Fibroblast of lung (primary cell): ENCODE data around the gene ANO10. TPM values are rescaled to one million over a fixed set of nuclear protein-coding genes. Genes with fewer than 3 reads are reported as not detected.

Source experiments
- DNase-seq, 2 donors: peaks; one replicate each; pipeline versions ENCODE4 v3.0.0 to v3.0.0-alpha.2; 2010; ENCODE audit warnings: low read depth in 2 of 2
- H2AFZ ChIP-seq: 2 replicates; pipeline ENCODE4 v1.5.1; 2012; ENCODE audit warnings: low read length, control low read depth, inconsistent platforms
- H3K27ac ChIP-seq: 2 replicates; pipeline ENCODE4 v1.5.1; 2011; ENCODE audit warnings: low read length, control low read depth; ENCODE audit not compliant: insufficient read depth
- H3K27me3 ChIP-seq: 2 replicates; pipeline ENCODE4 v1.5.1; 2011; ENCODE audit warnings: mild to moderate bottlenecking, low read length; ENCODE audit not compliant: control insufficient read depth, insufficient read depth
- H3K36me3 ChIP-seq: 2 replicates; pipeline ENCODE4 v1.5.1; 2011; ENCODE audit warnings: low read length; ENCODE audit not compliant: control insufficient read depth, insufficient read depth
- H3K4me1 ChIP-seq: 2 replicates; pipeline ENCODE4 v1.5.1; 2011; ENCODE audit warnings: low read length; ENCODE audit not compliant: control insufficient read depth, insufficient read depth; ENCODE audit errors: extremely low read depth
- H3K4me2 ChIP-seq: 2 replicates; pipeline ENCODE4 v1.5.1; 2011; ENCODE audit warnings: low read length, control low read depth; ENCODE audit not compliant: insufficient read depth; ENCODE audit errors: extremely low read depth
- H3K4me3 ChIP-seq, 4 experiments: fragments of 200-600 bp in 1 of 4; sonication (generic) in 1 of 4; replicated peaks in 1 of 4; 2 replicates each; pipeline ENCODE4 v1.5.1; 2011 to 2016; ENCODE audit warnings: low read length in 4 of 4, low read depth in 3 of 4, mild to moderate bottlenecking in 3 of 4, control low read depth in 2 of 4, inconsistent platforms in 1 of 4, mixed read lengths in 1 of 4; ENCODE audit not compliant: insufficient read depth in 1 of 4; ENCODE audit errors: control extremely low read depth in 1 of 4
- H3K79me2 ChIP-seq: 2 replicates; pipeline ENCODE4 v1.5.1; 2012; ENCODE audit warnings: mild to moderate bottlenecking, low read length, inconsistent platforms; ENCODE audit not compliant: control insufficient read depth, insufficient read depth
- H3K9ac ChIP-seq: 2 replicates; pipeline ENCODE4 v1.5.1; 2011; ENCODE audit warnings: mild to moderate bottlenecking, low read length, control low read depth; ENCODE audit not compliant: insufficient read depth
- H3K9me3 ChIP-seq: 2 replicates; pipeline ENCODE4 v1.5.1; 2012; ENCODE audit warnings: low read depth, low read length; ENCODE audit not compliant: control insufficient read depth, insufficient read depth
- H4K20me1 ChIP-seq: 2 replicates; pipeline ENCODE4 v1.5.1; 2011; ENCODE audit warnings: low read length; ENCODE audit not compliant: control insufficient read depth, insufficient read depth; ENCODE audit errors: extremely low read depth
- EZH2 ChIP-seq: IDR thresholded peaks from 2 replicates; pipeline ENCODE4 v1.5.1; 2012; ENCODE audit warnings: low read length, control low read depth, mild to moderate bottlenecking; ENCODE audit errors: missing control alignments
- polyA plus RNA-seq, 2 donors: library from polyadenylated mRNA; depleted of rRNA in 1 of 2; stranded (reverse) in 1 of 2; unstranded in 1 of 2; fragments of >200 nt; gene quantifications; 2 replicates each; pipeline ENCODE4 v1.2.1, GENCODE V29; 2011 to 2012; ENCODE audit warnings: missing spikeins in 1 of 2
- total RNA-seq: library from RNA; depleted of rRNA; stranded (reverse); fragments of >200 nt; gene quantifications from 2 replicates; pipeline ENCODE4 v1.2.1, GENCODE V29; 2014
- TF ChIP-seq, protein P1 (sequence below), 2 donors: IDR thresholded peaks in 1 of 2; conservative IDR thresholded peaks in 1 of 2; 1 replicate in 1 of 2; 2 replicates in 1 of 2; pipeline ENCODE4 v1.5.1; 2011 to 2012; ENCODE audit warnings: low read length in 2 of 2, control low read depth in 1 of 2, inconsistent platforms in 1 of 2, low read depth in 1 of 2, mild to moderate bottlenecking in 1 of 2

Gene ANO10
- total and polyA plus RNA-seq, 2 donors (not counting 1 experiment from before 2014, with no cell fraction given): 103 to 138 TPM

DNA sequence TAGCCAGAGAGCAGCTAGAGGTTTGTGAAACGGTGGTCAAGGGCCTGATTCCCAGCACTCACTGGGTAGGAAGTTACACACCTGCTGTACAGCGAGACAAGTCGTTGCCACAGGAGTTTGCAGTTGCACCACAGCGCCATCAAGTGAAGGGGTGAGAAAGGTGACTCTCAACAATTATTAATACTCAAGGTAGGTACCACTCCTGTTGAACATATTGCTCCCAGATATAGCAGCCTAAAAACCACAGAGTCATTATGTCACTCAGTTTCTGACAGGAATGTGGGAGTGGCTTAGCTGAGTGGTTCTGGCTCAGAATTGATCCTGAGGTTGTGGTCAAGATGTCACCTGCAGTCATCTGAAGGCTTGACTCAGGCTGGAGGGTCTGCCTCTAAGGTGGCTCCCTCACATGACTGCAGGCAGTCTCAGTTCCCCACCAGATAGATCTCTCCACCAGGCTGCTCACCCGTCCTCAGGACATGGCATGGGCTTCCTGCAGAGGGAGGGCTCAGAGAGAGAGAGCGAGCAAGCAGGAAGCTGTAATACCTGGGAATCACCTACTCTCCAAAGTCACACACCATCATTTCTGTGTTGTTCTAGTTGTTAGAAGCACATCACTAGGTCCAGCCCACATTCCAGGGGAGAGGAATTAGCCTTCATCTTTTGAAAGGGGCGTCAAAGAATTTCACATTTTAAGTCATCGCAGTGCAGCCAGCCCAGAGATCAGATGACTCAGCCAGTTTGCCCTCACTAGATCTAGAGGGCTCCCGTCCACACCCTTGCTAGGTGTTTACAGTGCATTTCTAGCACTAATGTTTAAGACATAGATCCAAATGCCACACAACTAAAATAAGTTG is 17.0 kb upstream of the ANO10 start:
- H3K36me3 ChIP-seq: no peaks in the 10 kb centered on the region
- H2AFZ ChIP-seq: peak overlapping the region; percentile 32
- H3K4me1 ChIP-seq: peaks cover 15% of the 10 kb centered on the region
- no peak overlapping the region for H3K9ac ChIP-seq
- H3K4me2 ChIP-seq: no peak overlapping the region
- no peaks in the 10 kb centered on the region for H3K79me2 ChIP-seq
- peak; percentile 39 to 62 for DNase-seq
- TF ChIP-seq, protein P1, sequence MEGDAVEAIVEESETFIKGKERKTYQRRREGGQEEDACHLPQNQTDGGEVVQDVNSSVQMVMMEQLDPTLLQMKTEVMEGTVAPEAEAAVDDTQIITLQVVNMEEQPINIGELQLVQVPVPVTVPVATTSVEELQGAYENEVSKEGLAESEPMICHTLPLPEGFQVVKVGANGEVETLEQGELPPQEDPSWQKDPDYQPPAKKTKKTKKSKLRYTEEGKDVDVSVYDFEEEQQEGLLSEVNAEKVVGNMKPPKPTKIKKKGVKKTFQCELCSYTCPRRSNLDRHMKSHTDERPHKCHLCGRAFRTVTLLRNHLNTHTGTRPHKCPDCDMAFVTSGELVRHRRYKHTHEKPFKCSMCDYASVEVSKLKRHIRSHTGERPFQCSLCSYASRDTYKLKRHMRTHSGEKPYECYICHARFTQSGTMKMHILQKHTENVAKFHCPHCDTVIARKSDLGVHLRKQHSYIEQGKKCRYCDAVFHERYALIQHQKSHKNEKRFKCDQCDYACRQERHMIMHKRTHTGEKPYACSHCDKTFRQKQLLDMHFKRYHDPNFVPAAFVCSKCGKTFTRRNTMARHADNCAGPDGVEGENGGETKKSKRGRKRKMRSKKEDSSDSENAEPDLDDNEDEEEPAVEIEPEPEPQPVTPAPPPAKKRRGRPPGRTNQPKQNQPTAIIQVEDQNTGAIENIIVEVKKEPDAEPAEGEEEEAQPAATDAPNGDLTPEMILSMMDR (conservative IDR thresholded peaks at IDR 0.05 in 1 of 2, IDR thresholded peaks at IDR 0.05 in 1 of 2; ENCODE audit: low read depth in 1 of 2, low read length in 2 of 2): no peak
- TF ChIP-seq EZH2: no peak
- no peaks in the 10 kb centered on the region for H4K20me1 ChIP-seq
- H3K9me3 ChIP-seq: no peaks in the 10 kb centered on the region
- H3K27ac ChIP-seq: no peak overlapping the region
- no peak overlapping the region for H3K4me3 ChIP-seq
- H3K27me3 ChIP-seq: no peaks in the 10 kb centered on the region

DNA sequence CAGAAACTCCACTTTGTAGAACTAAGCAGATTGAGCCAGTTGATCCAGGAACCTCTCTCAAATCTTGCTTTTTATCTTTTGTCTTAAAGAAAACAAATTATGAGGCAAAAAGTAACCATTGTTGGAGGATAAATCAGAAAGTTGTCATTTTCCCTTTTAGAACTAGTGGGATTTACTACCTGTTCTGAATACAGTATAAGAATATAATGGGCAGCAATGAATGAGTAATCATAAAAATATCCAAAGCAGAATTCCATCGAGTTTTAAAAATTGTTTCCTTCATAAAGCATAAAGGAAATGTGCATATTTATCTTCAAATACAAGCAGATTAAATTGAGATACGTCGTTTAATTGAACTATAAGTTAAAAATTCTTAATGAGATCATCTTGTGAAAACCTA is 15.9 kb upstream of the ANO10 start:
- no peaks in the 10 kb centered on the region for H4K20me1 ChIP-seq
- H3K4me1 ChIP-seq: peaks cover 15% of the 10 kb centered on the region
- TF ChIP-seq, protein P1 (conservative IDR thresholded peaks at IDR 0.05 in 1 of 2, IDR thresholded peaks at IDR 0.05 in 1 of 2; ENCODE audit: low read depth in 1 of 2, low read length in 2 of 2): no peak
- TF ChIP-seq EZH2: no peak
- no peaks in the 10 kb centered on the region for H3K9me3 ChIP-seq
- no peak for DNase-seq
- H3K27ac ChIP-seq: no peak overlapping the region
- H2AFZ ChIP-seq: no peak overlapping the region
- no peak overlapping the region for H3K4me2 ChIP-seq
- no peaks in the 10 kb centered on the region for H3K27me3 ChIP-seq
- no peaks in the 10 kb centered on the region for H3K36me3 ChIP-seq
- no peaks in the 10 kb centered on the region for H3K79me2 ChIP-seq
- no peak overlapping the region for H3K4me3 ChIP-seq
- H3K9ac ChIP-seq: no peak overlapping the region

DNA sequence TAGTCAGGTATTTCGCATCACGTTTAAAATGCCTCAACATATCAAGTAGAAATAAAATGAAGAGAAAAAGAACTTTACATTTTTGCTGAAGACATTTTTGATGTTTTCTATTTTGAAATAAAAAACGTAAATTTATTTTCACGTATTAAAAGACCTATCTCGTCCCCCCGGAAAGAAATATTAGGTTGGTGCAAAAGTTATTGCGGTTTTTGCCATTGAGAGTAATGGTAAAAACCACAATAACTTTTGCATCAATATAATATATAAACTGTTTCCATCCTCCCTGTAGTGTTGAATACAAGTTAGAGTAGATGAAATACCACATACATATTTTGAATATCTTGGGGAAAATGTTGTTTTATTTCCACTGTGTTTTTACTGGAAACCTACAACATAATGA is 11.2 kb upstream of the ANO10 start:
- TF ChIP-seq EZH2: no peak
- TF ChIP-seq, protein P1 (conservative IDR thresholded peaks at IDR 0.05 in 1 of 2, IDR thresholded peaks at IDR 0.05 in 1 of 2; ENCODE audit: low read depth in 1 of 2, low read length in 2 of 2): no peak
- Histone ChIP-seq H3K9ac (no peak overlapping the region), H3K4me1 (peaks cover 7% of the 10 kb centered on the region), H3K27ac (no peak overlapping the region), H3K27me3 (no peaks in the 10 kb centered on the region), H3K4me2 (no peak overlapping the region), H3K9me3 (no peaks in the 10 kb centered on the region), H4K20me1 (no peaks in the 10 kb centered on the region), H2AFZ (no peak overlapping the region), H3K36me3 (no peaks in the 10 kb centered on the region), H3K79me2 (no peaks in the 10 kb centered on the region), H3K4me3 (no peak overlapping the region)
- no peak for DNase-seq
